NCI-H146 treated with DMSO at 0.1 percent for 48 hours (cell line): ENCODE measurements around the gene FAP.

ENCODE experiments used
- DNase-seq: peaks from one replicate; lab custom pipeline; 2025; ENCODE audit not compliant: unreplicated experiment; lab: John Stamatoyannopoulos, UW

The FAP gene

GRCh38 chr2:162127422-162127821 is 115.8 kb downstream of the FAP start:
- DNase-seq, result no peak

GRCh38 chr2:162126527-162126926 is 116.7 kb downstream of the FAP start:
- DNase-seq, result no peak

DNA sequence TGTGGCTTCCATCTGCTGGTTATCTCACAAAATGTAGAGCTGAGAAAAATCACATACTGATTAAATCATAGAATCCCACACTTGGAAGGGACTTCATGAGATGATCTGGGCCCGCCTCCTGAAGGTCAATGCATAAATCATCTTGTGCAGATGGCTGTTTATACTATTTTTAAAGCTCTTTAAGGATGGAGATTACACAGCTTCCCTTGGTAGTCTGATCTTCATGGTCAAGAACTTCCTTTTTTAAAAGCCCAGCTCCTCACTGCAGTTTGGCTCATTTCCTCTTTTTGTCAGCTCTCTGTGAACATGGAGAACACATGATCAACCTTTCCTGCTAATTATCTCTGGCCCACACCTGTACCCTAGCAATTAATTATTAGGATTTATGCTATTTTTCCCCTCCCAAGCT is 117.1 kb downstream of the FAP start:
- DNase-seq, result no peak

DNA sequence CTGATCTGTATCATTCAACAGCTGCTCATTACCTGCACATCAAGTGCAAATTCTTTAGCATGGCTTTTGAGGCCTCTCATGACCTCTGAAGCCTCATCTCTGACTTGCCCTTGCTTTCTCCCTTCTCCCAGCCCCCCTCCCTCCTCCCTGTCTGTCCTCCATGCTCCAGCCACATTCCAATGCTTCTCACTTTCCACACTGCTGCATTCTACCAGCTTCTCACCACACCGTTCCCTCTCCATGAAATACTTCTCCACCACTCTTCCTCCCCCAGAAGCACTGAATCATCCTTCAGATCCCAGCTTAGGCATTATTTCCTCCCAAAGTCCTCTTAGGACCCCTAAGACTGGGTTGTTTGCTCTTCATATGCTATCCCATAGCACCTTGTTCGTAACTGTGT is 118.1 kb downstream of the FAP start:
- DNase-seq, result no peak

GRCh38 chr2:162123806-162124758 is 119.2 kb downstream of the FAP start:
- peak; percentile 21 for DNase-seq
